Mesendoderm (in vitro differentiated cells): ENCODE results near the gene AK4.

Source experiments
- DNase-seq: peaks from one replicate; pipeline ENCODE4 v3.0.0; 2013
- H2AK5ac ChIP-seq: 2 replicates; pipeline ENCODE4 v1.6.1; 2013; ENCODE audit warnings: low read length, inconsistent platforms
- H2BK120ac ChIP-seq: 2 replicates; pipeline ENCODE4 v1.6.1; 2013; ENCODE audit warnings: low read depth, mild to moderate bottlenecking, low read length, moderate library complexity, mixed read lengths
- H2BK15ac ChIP-seq: replicated peaks from 2 replicates; pipeline ENCODE4 v1.6.1; 2013; ENCODE audit warnings: low read depth, mild to moderate bottlenecking, moderate library complexity
- H2BK5ac ChIP-seq: 2 replicates; pipeline ENCODE4 v1.6.1; 2013; ENCODE audit warnings: low read length, inconsistent platforms
- H3K18ac ChIP-seq: 2 replicates; pipeline ENCODE4 v1.6.1; 2013; ENCODE audit warnings: mild to moderate bottlenecking, low read length, mixed read lengths
- H3K23ac ChIP-seq: one replicate; pipeline ENCODE4 v1.6.1; 2013; ENCODE audit warnings: low read length
- H3K27ac ChIP-seq: 2 replicates; pipeline ENCODE4 v1.5.1; 2013; ENCODE audit warnings: low read depth, mild to moderate bottlenecking, inconsistent platforms, low read length, moderate library complexity
- H3K27me3 ChIP-seq: 2 replicates; pipeline ENCODE4 v1.6.1; 2013; ENCODE audit warnings: low read length, control low read depth, mild to moderate bottlenecking, inconsistent platforms; ENCODE audit not compliant: insufficient read depth, poor library complexity
- H3K36me3 ChIP-seq: 2 replicates; pipeline ENCODE4 v1.6.1; 2013; ENCODE audit warnings: low read length, inconsistent platforms; ENCODE audit not compliant: control insufficient read depth, insufficient read depth
- H3K4ac ChIP-seq: one replicate; pipeline ENCODE4 v1.6.1; 2013; ENCODE audit warnings: low read depth, mild to moderate bottlenecking, low read length, moderate library complexity
- H3K4me1 ChIP-seq: 2 replicates; pipeline ENCODE4 v1.6.1; 2013; ENCODE audit warnings: low read depth, low read length, inconsistent platforms; ENCODE audit not compliant: control insufficient read depth
- H3K4me2 ChIP-seq: 2 replicates; pipeline ENCODE4 v1.6.1; 2013; ENCODE audit warnings: low read length
- H3K4me3 ChIP-seq: 2 replicates; pipeline ENCODE4 v1.5.1; 2013; ENCODE audit warnings: mild to moderate bottlenecking, low read length
- H3K56ac ChIP-seq: one replicate; pipeline ENCODE4 v1.6.1; 2013; ENCODE audit warnings: low read length
- H3K79me1 ChIP-seq: 2 replicates; pipeline ENCODE4 v1.6.1; 2013; ENCODE audit warnings: low read length, inconsistent platforms
- H3K79me2 ChIP-seq: 2 replicates; pipeline ENCODE4 v1.6.1; 2013; ENCODE audit warnings: mild to moderate bottlenecking, low read length; ENCODE audit not compliant: control insufficient read depth, insufficient read depth
- H3K9ac ChIP-seq: 2 replicates; pipeline ENCODE4 v1.6.1; 2013; ENCODE audit warnings: low read length, inconsistent platforms
- H4K5ac ChIP-seq: one replicate; pipeline ENCODE4 v1.6.1; 2013; ENCODE audit warnings: low read length
- H4K8ac ChIP-seq: one replicate; pipeline ENCODE4 v1.6.1; 2013; ENCODE audit warnings: low read depth, mild to moderate bottlenecking, control low read depth, low read length, moderate library complexity
- WGBS: extraction: QIAGEN DNeasy Blood & Tissue Kit; methylation state at CpG from one replicate; pipeline ENCODE4 v1.1.7; 2013; ENCODE audit warnings: low lambda C conversion rate, missing lambda C conversion rate; ENCODE audit not compliant: insufficient coverage; ENCODE audit errors: extremely low coverage; 5-methylcytosine and 5-hydroxymethylcytosine counted together

The AK4 gene

DNA sequence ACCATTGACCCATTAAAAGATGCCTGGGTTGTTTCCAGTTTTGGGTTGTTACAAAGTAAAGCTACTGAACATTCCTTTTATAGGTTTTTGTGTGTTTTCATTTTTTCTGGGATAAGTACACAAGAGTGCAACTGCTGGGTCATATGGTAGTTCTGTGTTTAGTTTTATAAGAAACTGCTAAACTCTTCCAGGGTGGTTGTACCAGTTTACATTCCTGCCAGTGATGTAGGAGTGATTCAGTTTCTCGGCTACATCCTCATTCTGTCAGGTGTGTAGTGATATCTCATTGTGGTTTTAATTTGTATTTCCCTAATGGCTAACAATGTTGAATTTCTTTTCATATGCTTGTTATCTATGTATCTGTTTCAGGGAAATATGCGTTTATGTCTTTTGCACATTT, 102.8 kb downstream of the AK4 start:
- H3K9ac ChIP-seq, result no peak overlapping the region

DNA sequence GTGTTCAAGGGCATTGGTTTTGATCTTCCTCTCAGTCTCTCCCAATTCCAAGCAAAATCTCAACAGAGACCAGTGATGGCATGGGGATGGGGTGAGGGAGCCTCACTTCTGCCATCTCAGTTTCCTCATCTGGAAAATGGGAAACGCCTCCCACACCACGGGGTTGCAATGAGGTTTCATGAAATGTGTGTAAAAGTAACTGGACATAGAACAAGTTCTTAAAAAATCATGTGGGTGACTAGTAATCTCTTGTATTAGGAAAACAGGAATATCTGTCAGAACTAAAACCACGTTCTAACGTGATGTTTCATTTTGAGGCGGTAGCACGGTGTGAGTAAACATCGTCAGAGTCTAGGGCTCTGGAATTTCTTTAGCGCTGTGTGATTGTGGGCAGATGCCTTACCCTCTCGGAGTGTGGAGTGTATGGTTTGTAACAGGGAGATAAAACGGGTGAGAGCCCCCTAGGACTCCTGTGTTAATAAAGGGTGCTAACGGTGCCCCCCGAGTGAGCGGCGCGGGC, 105.9 kb downstream of the AK4 start:
- Histone ChIP-seq H2BK120ac (no peak overlapping the region), H3K18ac (no peak overlapping the region), H3K4me3 (peak overlapping the region; percentile 54), H4K8ac (no peak overlapping the region), H2BK15ac (no peak overlapping the region), H3K79me1 (peaks cover 5% of the 10 kb centered on the region), H3K23ac (no peak overlapping the region), H3K27me3 (no peaks in the 10 kb centered on the region), H3K4ac (no peak overlapping the region), H2AK5ac (no peak overlapping the region), H3K4me2 (peak overlapping the region; percentile 95), H3K36me3 (no peaks in the 10 kb centered on the region), H3K56ac (peak overlapping the region; percentile 88), H2BK5ac (no peak overlapping the region), H3K27ac (no peak overlapping the region), H3K4me1 (peaks cover 9% of the 10 kb centered on the region), H3K9ac (peak overlapping the region; percentile 69), H4K5ac (no peak overlapping the region), H3K79me2 (no peaks in the 10 kb centered on the region)
- no peak for DNase-seq
- no CpG with 5 or more reads among the region's 15 CpGs for WGBS

More for the DNA sequence above, 102.8 kb downstream of the AK4 start:
- peaks cover 5% of the 10 kb centered on the region for H3K4me1 ChIP-seq
- H3K27ac ChIP-seq, result no peak overlapping the region
- H3K18ac ChIP-seq, result no peak overlapping the region
- no peak overlapping the region for H4K5ac ChIP-seq
- no peak overlapping the region for H2BK120ac ChIP-seq
- H3K79me2 ChIP-seq, result no peaks in the 10 kb centered on the region
- no peak overlapping the region for H2AK5ac ChIP-seq
- peaks cover 3% of the 10 kb centered on the region for H3K79me1 ChIP-seq
- WGBS, result no CpG with 5 or more reads among the region's 2 CpGs
- no peak for DNase-seq
- H2BK5ac ChIP-seq, result no peak overlapping the region
- H3K4ac ChIP-seq, result no peak overlapping the region
- H2BK15ac ChIP-seq, result no peak overlapping the region
- H3K56ac ChIP-seq, result no peak overlapping the region
- H3K27me3 ChIP-seq, result no peaks in the 10 kb centered on the region
- no peak overlapping the region for H3K4me3 ChIP-seq
- H3K36me3 ChIP-seq, result no peaks in the 10 kb centered on the region
- no peak overlapping the region for H4K8ac ChIP-seq
- no peak overlapping the region for H3K23ac ChIP-seq
- H3K4me2 ChIP-seq, result no peak overlapping the region

DNA sequence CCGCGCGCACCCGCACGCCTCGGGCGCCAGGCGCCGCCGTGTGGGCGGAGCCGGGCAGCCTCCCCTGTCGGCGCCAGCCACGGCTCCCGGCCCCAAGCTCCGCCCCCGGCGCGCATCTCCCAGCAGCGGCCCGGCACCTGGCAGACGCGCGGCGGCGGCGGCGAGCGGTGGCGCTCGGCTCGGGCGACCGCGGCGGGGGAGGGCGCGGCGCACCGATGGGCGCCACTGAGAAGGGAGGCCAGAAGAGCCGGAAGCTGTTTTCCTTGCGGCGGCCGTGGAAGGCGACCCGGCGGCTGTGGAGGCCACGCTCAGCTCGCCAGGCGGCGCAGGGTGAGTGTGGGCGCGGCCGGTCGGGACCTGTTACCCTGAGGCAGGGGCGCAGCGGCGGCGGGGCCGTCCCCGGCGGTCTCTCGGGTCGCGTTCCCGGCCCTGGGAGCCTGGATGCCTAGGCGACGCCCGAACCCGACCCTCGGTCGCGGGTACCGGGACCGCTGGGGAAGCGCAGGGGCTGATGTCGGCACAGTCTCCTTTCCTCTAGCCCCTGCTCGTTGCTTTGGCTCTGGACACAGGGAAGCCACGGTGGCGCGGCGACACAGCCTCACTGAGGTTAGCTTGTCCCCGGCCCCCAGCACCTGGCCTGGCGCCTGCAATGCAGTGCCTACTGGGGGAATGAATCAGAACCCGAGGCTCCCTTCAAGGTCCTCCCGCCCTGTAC, 106.5 kb downstream of the AK4 start:
- Histone ChIP-seq H3K27me3 (no peaks in the 10 kb centered on the region), H3K9ac (peak overlapping the region; percentile 87), H2BK15ac (no peak overlapping the region), H3K79me1 (peaks cover 5% of the 10 kb centered on the region), H3K4ac (peak overlapping the region; percentile 26), H3K27ac (peak overlapping the region; percentile 76), H3K4me3 (peak overlapping the region; percentile 81), H3K4me2 (peak overlapping the region; percentile 99), H4K5ac (no peak overlapping the region), H3K79me2 (no peaks in the 10 kb centered on the region), H2BK120ac (no peak overlapping the region), H2BK5ac (no peak overlapping the region), H4K8ac (no peak overlapping the region), H3K4me1 (peaks cover 9% of the 10 kb centered on the region), H3K56ac (peak overlapping the region; percentile 93), H3K23ac (peak overlapping the region; percentile 76), H2AK5ac (no peak overlapping the region), H3K18ac (peak overlapping the region; percentile 76), H3K36me3 (no peaks in the 10 kb centered on the region)
- WGBS, result no CpG with 5 or more reads among the region's 88 CpGs
- DNase-seq, result peak; percentile 81

DNA sequence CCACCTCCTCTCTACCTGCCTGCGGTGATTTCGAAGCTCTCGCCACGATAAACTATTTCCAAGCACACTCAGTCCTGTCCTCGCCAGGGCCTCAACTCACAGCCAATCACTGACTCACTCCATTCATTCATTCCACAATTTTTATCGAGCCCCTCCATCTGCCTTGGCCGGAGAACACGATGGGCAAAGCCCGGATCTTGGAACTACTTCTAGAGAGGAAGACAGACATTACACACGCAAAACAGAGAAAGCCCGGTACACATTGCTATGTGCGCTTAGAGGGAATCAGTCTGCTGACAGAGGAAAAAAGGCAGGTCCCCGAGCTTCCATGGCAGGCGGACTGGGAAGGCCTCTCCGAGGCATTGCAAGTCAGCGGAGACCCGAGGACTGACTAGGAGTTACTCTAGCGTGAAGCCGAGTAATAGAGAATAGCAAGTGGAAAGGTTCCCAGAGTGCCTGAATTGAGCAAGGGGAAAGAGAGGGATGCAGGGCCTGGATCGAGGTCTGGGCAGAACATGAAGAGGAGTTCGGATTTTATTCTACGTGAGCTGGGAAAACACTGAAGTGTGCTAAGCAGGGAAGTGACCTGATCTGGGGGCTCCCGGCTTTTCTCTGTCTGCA, 107.1 kb downstream of the AK4 start:
- peak overlapping the region; percentile 81 for H3K4me3 ChIP-seq
- H3K79me2 ChIP-seq, result no peaks in the 10 kb centered on the region
- peaks cover 5% of the 10 kb centered on the region for H3K79me1 ChIP-seq
- no peak overlapping the region for H2AK5ac ChIP-seq
- no peak overlapping the region for H4K5ac ChIP-seq
- peaks cover 9% of the 10 kb centered on the region for H3K4me1 ChIP-seq
- peak overlapping the region; percentile 76 for H3K18ac ChIP-seq
- no peak overlapping the region for H2BK15ac ChIP-seq
- H3K4ac ChIP-seq, result peak overlapping the region; percentile 26
- no peak overlapping the region for H2BK5ac ChIP-seq
- no peak overlapping the region for H4K8ac ChIP-seq
- WGBS, result no CpG with 5 or more reads among the region's 23 CpGs
- peak overlapping the region; percentile 86 for H3K23ac ChIP-seq
- H3K9ac ChIP-seq, result peak overlapping the region; percentile 87
- peak overlapping the region; percentile 99 for H3K4me2 ChIP-seq
- peak overlapping the region; percentile 93 for H3K56ac ChIP-seq
- peak; percentile 49 for DNase-seq
- H3K27me3 ChIP-seq, result no peaks in the 10 kb centered on the region
- no peak overlapping the region for H2BK120ac ChIP-seq
- no peak overlapping the region for H3K27ac ChIP-seq
- no peaks in the 10 kb centered on the region for H3K36me3 ChIP-seq

DNA sequence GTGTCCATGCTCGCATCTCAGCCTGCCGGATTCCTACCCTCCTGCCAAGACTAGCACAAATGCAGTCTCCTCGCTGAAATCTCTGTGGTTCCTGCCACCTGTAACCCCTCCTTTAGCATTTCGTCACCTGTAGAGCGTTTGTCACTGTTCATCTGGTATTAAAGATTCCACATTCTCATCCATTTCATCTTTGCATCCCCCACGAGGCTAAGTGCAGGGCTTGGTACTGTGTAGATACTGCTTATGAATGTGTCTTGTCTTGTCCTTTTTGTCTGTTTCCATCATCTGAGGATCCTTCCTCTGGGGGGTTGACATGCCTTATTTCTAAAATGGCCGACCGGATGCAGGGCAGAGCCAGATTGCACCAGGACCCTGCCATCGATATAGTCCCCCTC, 107.7 kb downstream of the AK4 start:
- Histone ChIP-seq H3K79me1 (peaks cover 5% of the 10 kb centered on the region), H3K4ac (no peak overlapping the region), H3K23ac (no peak overlapping the region), H3K36me3 (no peaks in the 10 kb centered on the region), H3K4me2 (peak overlapping the region; percentile 99), H2AK5ac (peak overlapping the region; percentile 77), H3K79me2 (no peaks in the 10 kb centered on the region), H3K4me3 (peak overlapping the region; percentile 81), H3K9ac (peak overlapping the region; percentile 87), H3K27ac (no peak overlapping the region), H2BK15ac (no peak overlapping the region), H2BK5ac (no peak overlapping the region), H3K27me3 (no peaks in the 10 kb centered on the region), H3K56ac (peak overlapping the region; percentile 93), H3K4me1 (peaks cover 9% of the 10 kb centered on the region), H3K18ac (no peak overlapping the region), H4K8ac (no peak overlapping the region), H2BK120ac (no peak overlapping the region), H4K5ac (no peak overlapping the region)
- no CpG with 5 or more reads among the region's 9 CpGs for WGBS
- no peak for DNase-seq
